ENCODE results near the gene NTN3. TPM values are rescaled to one million over a fixed set of nuclear protein-coding genes. Genes with fewer than 3 reads are reported as not detected.

The NTN3 gene
- total and polyA plus RNA-seq, 11 donors = 0.09 to 0.50 (median 0.20) TPM; not detected in 5

- ATAC-seq = peak in 1 of 4 donors; percentile 23
- H3K27me3 ChIP-seq = no peaks in the 10 kb centered on the region
- intact Hi-C loops (cut with DNase I) = loop anchor here in 1 of 10 donors (10.0 kb wide), 1 partner anchor 246 kb away; the partner anchor contains the start of gene RNPS1
- TF ChIP-seq POLR2A (IDR thresholded peaks at IDR 0.05) = no peak
- TF ChIP-seq, protein P1, sequence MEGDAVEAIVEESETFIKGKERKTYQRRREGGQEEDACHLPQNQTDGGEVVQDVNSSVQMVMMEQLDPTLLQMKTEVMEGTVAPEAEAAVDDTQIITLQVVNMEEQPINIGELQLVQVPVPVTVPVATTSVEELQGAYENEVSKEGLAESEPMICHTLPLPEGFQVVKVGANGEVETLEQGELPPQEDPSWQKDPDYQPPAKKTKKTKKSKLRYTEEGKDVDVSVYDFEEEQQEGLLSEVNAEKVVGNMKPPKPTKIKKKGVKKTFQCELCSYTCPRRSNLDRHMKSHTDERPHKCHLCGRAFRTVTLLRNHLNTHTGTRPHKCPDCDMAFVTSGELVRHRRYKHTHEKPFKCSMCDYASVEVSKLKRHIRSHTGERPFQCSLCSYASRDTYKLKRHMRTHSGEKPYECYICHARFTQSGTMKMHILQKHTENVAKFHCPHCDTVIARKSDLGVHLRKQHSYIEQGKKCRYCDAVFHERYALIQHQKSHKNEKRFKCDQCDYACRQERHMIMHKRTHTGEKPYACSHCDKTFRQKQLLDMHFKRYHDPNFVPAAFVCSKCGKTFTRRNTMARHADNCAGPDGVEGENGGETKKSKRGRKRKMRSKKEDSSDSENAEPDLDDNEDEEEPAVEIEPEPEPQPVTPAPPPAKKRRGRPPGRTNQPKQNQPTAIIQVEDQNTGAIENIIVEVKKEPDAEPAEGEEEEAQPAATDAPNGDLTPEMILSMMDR (IDR thresholded peaks at IDR 0.05) = no peak
- 50 to 62% (median 57%) methylated on average over 24 of the region's 24 CpGs for WGBS, 4 donors
- H3K4me3 ChIP-seq = no peak overlapping the region
- H3K4me1 ChIP-seq = peaks cover 6 to 80% (median 23%) of the 10 kb centered on the region in 12 donors
- peaks cover 0 to 1% (median 0%) of the 10 kb centered on the region in 9 donors for H3K36me3 ChIP-seq
- peak in 3 of 5 donors; percentile 56 to 75 (median 59) for DNase-seq
- H3K9me3 ChIP-seq = no peaks in the 10 kb centered on the region
- no peak overlapping the region for H3K27ac ChIP-seq
Observed at GRCh38 chr16:2511128-2511800, 40.2 kb downstream of the NTN3 start.

DNA sequence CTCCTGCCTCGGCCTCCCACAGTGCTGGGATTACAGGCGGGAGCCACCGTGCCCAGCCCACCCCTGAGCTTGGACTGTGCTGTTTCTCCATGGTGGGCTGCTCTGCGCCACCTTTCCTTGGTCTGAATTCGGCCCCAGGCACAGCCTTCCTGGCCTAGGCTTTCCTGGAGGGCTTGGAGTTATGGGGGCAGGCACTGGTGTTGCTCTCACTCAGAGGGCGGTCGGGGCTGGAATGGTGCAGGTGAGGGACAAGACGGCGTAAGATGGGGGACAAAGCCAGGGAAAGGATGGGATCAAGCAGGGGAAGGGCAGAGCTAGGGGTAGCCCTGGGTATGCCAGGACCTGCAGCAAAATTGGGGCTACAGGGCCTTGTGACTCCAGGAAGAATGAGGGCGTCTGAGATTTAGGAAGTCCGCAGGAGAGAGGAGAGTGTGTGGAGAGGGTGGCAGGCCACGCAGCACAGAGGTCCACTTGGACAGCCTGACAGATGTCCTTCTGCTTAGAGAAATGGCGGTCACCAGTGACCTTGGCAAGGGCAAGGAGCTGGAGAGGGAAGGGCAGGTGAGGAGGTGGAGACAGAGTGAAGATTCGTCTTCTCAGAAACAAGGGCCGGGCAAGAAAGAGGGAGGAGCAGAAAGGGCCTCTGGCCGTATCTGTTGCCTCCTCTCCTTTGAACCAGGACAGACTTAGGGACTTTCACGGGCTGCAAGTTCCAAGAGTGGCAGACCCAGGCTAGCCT, 41.1 kb downstream of the NTN3 start:
- DNase-seq (peak in 1 of 5 donors; percentile 53), ATAC-seq (no peak)
- TF ChIP-seq POLR2A (IDR thresholded peaks at IDR 0.05) = no peak
- TF ChIP-seq, protein P1 (IDR thresholded peaks at IDR 0.05) = no peak
- Histone ChIP-seq H3K36me3 (peaks cover 0 to 5% (median 0%) of the 10 kb centered on the region in 9 donors), H3K27me3 (no peaks in the 10 kb centered on the region), H3K4me3 (no peak overlapping the region), H3K4me1 (peaks cover 9 to 80% (median 32%) of the 10 kb centered on the region in 12 donors), H3K9me3 (no peaks in the 10 kb centered on the region), H3K27ac (peak overlapping the region in 1 of 12 donors; percentile 99)
- WGBS, 4 donors = 90 to 93% (median 92%) methylated on average over 17 of the region's 17 CpGs
- intact Hi-C loops (cut with DNase I) = loop anchor here in 1 of 10 donors (10.0 kb wide), 1 partner anchor 247 kb away; the partner anchor contains the start of gene RNPS1

DNA sequence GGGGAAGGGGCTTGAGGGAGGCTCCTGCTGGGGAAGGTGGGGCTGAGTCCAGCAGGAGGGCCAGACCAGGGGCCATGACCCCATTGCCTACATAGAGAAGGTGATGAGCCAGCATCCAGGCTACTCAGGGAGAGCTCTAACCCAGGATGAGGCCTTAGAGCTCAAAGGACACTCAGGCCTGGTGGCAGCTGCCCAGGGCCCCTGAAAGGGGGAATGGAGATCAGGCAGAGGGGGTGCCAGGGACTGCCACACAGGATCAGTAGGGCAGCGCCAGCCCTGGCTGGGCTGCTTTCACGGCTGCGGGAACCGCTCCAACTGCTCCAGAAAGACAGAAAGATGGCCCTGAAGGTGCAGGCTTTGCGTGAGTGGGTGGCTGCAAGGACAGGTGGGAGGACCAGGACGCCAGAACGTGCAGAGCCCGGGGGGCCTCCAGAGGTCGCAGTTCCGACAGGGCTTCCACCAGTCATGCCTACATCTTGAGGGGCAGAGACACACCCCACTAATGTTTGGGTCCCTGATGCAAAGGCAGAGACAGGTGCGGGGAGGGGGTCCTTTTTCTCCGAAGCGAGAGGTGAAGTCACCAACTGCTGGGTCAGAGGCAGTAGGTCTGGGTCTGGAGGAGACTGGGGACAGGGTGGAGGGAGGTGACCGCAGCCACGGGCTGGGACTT, 41.8 kb downstream of the NTN3 start:
- intact Hi-C loops (cut with DNase I) = loop anchor here in 1 of 10 donors (10.0 kb wide), 1 partner anchor 248 kb away; the partner anchor contains the start of gene RNPS1
- 42 to 60% (median 49%) methylated on average over 5 to 15 of the region's 15 CpGs for WGBS, 4 donors
- Histone ChIP-seq H3K9me3 (no peaks in the 10 kb centered on the region), H3K27me3 (no peaks in the 10 kb centered on the region), H3K4me3 (peak overlapping the region; percentile 87 to 100 (median 96)), H3K4me1 (peaks cover 9 to 80% (median 36%) of the 10 kb centered on the region in 12 donors), H3K27ac (peak overlapping the region in 11 of 12 donors; percentile 93 to 99 (median 95)), H3K36me3 (peaks cover 0 to 5% (median 0%) of the 10 kb centered on the region in 9 donors)
- peak in 2 of 5 donors; percentile 10 to 62 for DNase-seq
- TF ChIP-seq POLR2A (IDR thresholded peaks at IDR 0.05) = no peak
- TF ChIP-seq, protein P1 (IDR thresholded peaks at IDR 0.05) = peak in 1 of 12 donors; percentile 6
- peak in 2 of 4 donors; percentile 0 to 2 for ATAC-seq

All from heart left ventricle (tissue), 16 donors.